Astrocyte (in vitro differentiated cells and primary cell): ENCODE results near the gene SMAP1. TPM values are rescaled to one million over a fixed set of nuclear protein-coding genes. Genes with fewer than 3 reads are reported as not detected.

ENCODE experiments used
- DNase-seq: peaks from one replicate; pipeline ENCODE4 v3.0.0-alpha.2; 2010; ENCODE audit warnings: low read depth
- FAIRE-seq: peaks from 2 replicates; lab custom pipeline; 2011; peaks lifted over from hg19 to GRCh38; lab: Jason Lieb, UNC
- H2AFZ ChIP-seq: 2 replicates; pipeline ENCODE4 v1.6.0; 2012; ENCODE audit warnings: low read depth, low read length, inconsistent platforms
- H3K27ac ChIP-seq: 2 replicates; pipeline ENCODE4 v1.5.1; 2011; ENCODE audit warnings: low read depth, low read length, inconsistent platforms
- H3K27me3 ChIP-seq: 2 replicates; pipeline ENCODE4 v1.6.0; 2011; ENCODE audit warnings: low read length, inconsistent platforms; ENCODE audit not compliant: insufficient read depth
- H3K36me3 ChIP-seq: 2 replicates; pipeline ENCODE4 v1.5.1; 2011; ENCODE audit warnings: low read length, inconsistent platforms; ENCODE audit not compliant: insufficient read depth
- H3K4me1 ChIP-seq: 2 replicates; pipeline ENCODE4 v1.5.1; 2011; ENCODE audit warnings: low read length, inconsistent platforms; ENCODE audit not compliant: insufficient read depth
- H3K4me2 ChIP-seq: 2 replicates; pipeline ENCODE4 v1.6.0; 2012; ENCODE audit warnings: low read length, inconsistent platforms
- H3K4me3 ChIP-seq: 2 replicates; pipeline ENCODE4 v1.5.1; 2011; ENCODE audit warnings: low read depth, mild to moderate bottlenecking, low read length, inconsistent platforms; ENCODE audit not compliant: insufficient read depth
- H3K79me2 ChIP-seq: 2 replicates; pipeline ENCODE4 v1.6.0; 2012; ENCODE audit warnings: mild to moderate bottlenecking, low read length, inconsistent platforms; ENCODE audit not compliant: insufficient read depth
- H3K9ac ChIP-seq: 2 replicates; pipeline ENCODE4 v1.6.0; 2012; ENCODE audit warnings: mild to moderate bottlenecking, low read length, inconsistent platforms
- H3K9me3 ChIP-seq: 2 replicates; pipeline ENCODE4 v1.5.1; 2012; ENCODE audit warnings: low read depth, mild to moderate bottlenecking, low read length, inconsistent platforms; ENCODE audit not compliant: insufficient read depth
- H4K20me1 ChIP-seq: 2 replicates; pipeline ENCODE4 v1.6.0; 2012; ENCODE audit warnings: low read length, inconsistent platforms; ENCODE audit not compliant: insufficient read depth
- H3K27ac Mint-ChIP-seq: one replicate; pipeline ENCODE4 v1.8.0; 2021; ENCODE audit warnings: mild to moderate bottlenecking, mixed read lengths; ENCODE audit not compliant: unreplicated experiment
- H3K27me3 Mint-ChIP-seq: one replicate; pipeline ENCODE4 v1.8.0; 2021; ENCODE audit warnings: low read depth, mixed read lengths; ENCODE audit not compliant: unreplicated experiment
- H3K36me3 Mint-ChIP-seq: one replicate; pipeline ENCODE4 v1.8.0; 2021; ENCODE audit warnings: low read depth, mixed read lengths; ENCODE audit not compliant: unreplicated experiment
- H3K4me1 Mint-ChIP-seq: one replicate; pipeline ENCODE4 v1.8.0; 2021; ENCODE audit warnings: low read depth, mixed read lengths; ENCODE audit not compliant: unreplicated experiment
- H3K4me3 Mint-ChIP-seq: one replicate; pipeline ENCODE4 v1.8.0; 2021; ENCODE audit warnings: mild to moderate bottlenecking, moderate library complexity, mixed read lengths; ENCODE audit not compliant: unreplicated experiment
- H3K9me3 Mint-ChIP-seq: one replicate; pipeline ENCODE4 v1.8.0; 2021; ENCODE audit warnings: mild to moderate bottlenecking, mixed read lengths; ENCODE audit not compliant: unreplicated experiment
- CTCF ChIP-seq: IDR thresholded peaks from 2 replicates; pipeline ENCODE4 v1.5.1; 2011; ENCODE audit warnings: low read depth, mild to moderate bottlenecking, inconsistent platforms, low read length, moderate library complexity; ENCODE audit not compliant: insufficient read depth
- EZH2 ChIP-seq: IDR thresholded peaks from 2 replicates; pipeline ENCODE4 v1.6.1; 2012; ENCODE audit warnings: mild to moderate bottlenecking, low read length, inconsistent platforms; ENCODE audit not compliant: insufficient read depth
- total RNA-seq: library from RNA; stranded (reverse); gene quantifications from 2 replicates; pipeline ENCODE4 v1.2.1, GENCODE V29; 2021

The SMAP1 gene
- total RNA-seq, 1 donor from 2014 or later, result 27.3 TPM

GRCh38 chr6:70734979-70735378 is 67.3 kb downstream of the SMAP1 start:
- Histone ChIP-seq H3K36me3 (no peaks in the 10 kb centered on the region), H3K27ac (no peak overlapping the region), H3K4me1 (no peaks in the 10 kb centered on the region), H2AFZ (no peak overlapping the region), H3K79me2 (no peaks in the 10 kb centered on the region), H3K4me2 (no peak overlapping the region), H3K9ac (no peak overlapping the region), H4K20me1 (peaks cover under 1% of the 10 kb centered on the region), H3K9me3 (no peaks in the 10 kb centered on the region), H3K4me3 (no peak overlapping the region), H3K27me3 (no peaks in the 10 kb centered on the region)
- Mint-ChIP-seq H3K4me3 (no peak overlapping the region), H3K4me1 (no peaks in the 10 kb centered on the region), H3K9me3 (no peaks in the 10 kb centered on the region), H3K36me3 (peaks cover 7% of the 10 kb centered on the region), H3K27ac (no peak overlapping the region), H3K27me3 (no peaks in the 10 kb centered on the region)
- TF ChIP-seq EZH2, result no peak
- no peak for TF ChIP-seq CTCF
- DNase-seq (no peak), FAIRE-seq (no peak)

DNA sequence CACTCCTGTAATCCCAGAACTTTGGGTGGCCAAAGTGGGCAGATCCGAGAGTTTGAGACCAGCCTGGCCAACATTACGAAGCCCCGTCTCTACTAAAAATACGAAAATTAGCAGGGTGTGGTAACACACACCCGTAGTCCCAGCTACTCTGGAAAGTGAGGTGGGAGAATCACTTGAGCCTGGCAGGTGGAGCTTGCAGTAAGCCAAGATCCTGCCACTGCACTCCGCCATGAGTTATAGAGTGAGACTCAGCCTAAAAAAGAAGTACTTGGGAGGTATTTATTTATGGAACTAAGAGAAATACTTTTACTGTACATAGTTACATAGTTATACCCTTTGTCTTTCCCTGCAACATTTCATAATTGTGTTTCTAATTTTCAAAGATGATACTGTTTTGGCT is 67.8 kb downstream of the SMAP1 start:
- no peaks in the 10 kb centered on the region for H3K36me3 ChIP-seq
- peaks cover 9% of the 10 kb centered on the region for H3K36me3 Mint-ChIP-seq
- H3K27me3 ChIP-seq, result no peaks in the 10 kb centered on the region
- FAIRE-seq (no peak), DNase-seq (no peak)
- H3K27ac ChIP-seq, result no peak overlapping the region
- no peak overlapping the region for H3K4me3 ChIP-seq
- no peak overlapping the region for H3K4me2 ChIP-seq
- H3K4me3 Mint-ChIP-seq, result no peak overlapping the region
- H3K4me1 Mint-ChIP-seq, result no peaks in the 10 kb centered on the region
- no peaks in the 10 kb centered on the region for H3K79me2 ChIP-seq
- no peak overlapping the region for H2AFZ ChIP-seq
- peaks cover 2% of the 10 kb centered on the region for H3K9me3 Mint-ChIP-seq
- H4K20me1 ChIP-seq, result no peaks in the 10 kb centered on the region
- no peak overlapping the region for H3K9ac ChIP-seq
- no peaks in the 10 kb centered on the region for H3K27me3 Mint-ChIP-seq
- no peak overlapping the region for H3K27ac Mint-ChIP-seq
- H3K9me3 ChIP-seq, result no peaks in the 10 kb centered on the region
- H3K4me1 ChIP-seq, result no peaks in the 10 kb centered on the region
- TF ChIP-seq CTCF (no peak), EZH2 (no peak)

DNA sequence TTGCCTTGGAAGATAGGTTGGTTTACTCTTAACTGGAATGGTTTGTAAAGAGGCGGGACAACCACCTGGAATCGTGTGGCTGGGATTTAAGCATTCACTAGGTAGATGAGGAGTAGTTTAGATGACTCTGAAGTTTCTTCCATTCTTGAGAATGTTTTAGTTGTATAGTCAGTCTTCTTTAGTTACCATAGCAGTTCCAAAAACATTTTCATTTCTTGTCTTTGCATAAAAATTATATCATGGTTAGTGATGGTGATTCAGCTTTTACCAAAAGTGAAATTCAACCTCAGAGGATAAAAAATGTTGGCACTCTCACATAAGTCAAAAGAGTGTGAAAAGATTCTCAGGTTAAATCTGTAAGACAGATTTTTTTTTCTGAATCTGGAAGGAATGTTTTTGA is 70.3 kb downstream of the SMAP1 start:
- Histone ChIP-seq H3K27me3 (no peaks in the 10 kb centered on the region), H3K36me3 (no peaks in the 10 kb centered on the region), H4K20me1 (no peaks in the 10 kb centered on the region), H3K4me3 (no peak overlapping the region), H3K27ac (no peak overlapping the region), H3K4me1 (no peaks in the 10 kb centered on the region), H3K9ac (no peak overlapping the region), H3K4me2 (no peak overlapping the region), H3K79me2 (no peaks in the 10 kb centered on the region), H3K9me3 (no peaks in the 10 kb centered on the region), H2AFZ (no peak overlapping the region)
- Mint-ChIP-seq H3K4me1 (no peaks in the 10 kb centered on the region), H3K27me3 (no peaks in the 10 kb centered on the region), H3K27ac (no peak overlapping the region), H3K4me3 (no peak overlapping the region), H3K9me3 (peaks cover 11% of the 10 kb centered on the region), H3K36me3 (peaks cover 26% of the 10 kb centered on the region)
- FAIRE-seq (no peak), DNase-seq (peak; percentile 23)
- TF ChIP-seq CTCF, result no peak
- TF ChIP-seq EZH2, result no peak
